ENCODE data around the gene BCL7A. TPM values are rescaled to one million over a fixed set of nuclear protein-coding genes. Genes with fewer than 3 reads are reported as not detected.
"Not testable (repeated sequence)": the region's sequence is repeated elsewhere in the genome, so short reads cannot be mapped to it uniquely, and the experiment has no call there.

Gene BCL7A
- total RNA-seq, 4 donors from 2014 or later = 15.9 to 30.9 (median 22.7) TPM

GRCh38 chr12:122054842-122055520 lies 33.3 kb downstream of the BCL7A start:
- no peak for DNase-seq (ENCODE audit: low spot score in 2 of 2)
- peaks cover 41% of the 10 kb centered on the region for H3K36me3 ChIP-seq
- WGBS = 92% methylated on average over 22 of the region's 27 CpGs
- peaks cover 7% of the 10 kb centered on the region for H3K4me1 ChIP-seq
- H3K9me3 ChIP-seq = no peaks in the 10 kb centered on the region
- H3K27ac ChIP-seq = no peak overlapping the region
- TF ChIP-seq POLR2A (IDR thresholded peaks at IDR 0.05) (no peak), CTCF (IDR thresholded peaks at IDR 0.05) (no peak), POLR2AphosphoS5 (IDR thresholded peaks at IDR 0.05) (no peak), EP300 (IDR thresholded peaks at IDR 0.05) (no peak)
- H3K4me3 ChIP-seq = no peak overlapping the region
- no peaks in the 10 kb centered on the region for H3K27me3 ChIP-seq

GRCh38 chr12:122056406-122056805 lies 34.7 kb downstream of the BCL7A start:
- not testable (repeated sequence) for H3K27me3 ChIP-seq; H3K4me3 ChIP-seq; DNase-seq (ENCODE audit: low spot score in 2 of 2); H3K9me3 ChIP-seq; H3K27ac ChIP-seq; H3K4me1 ChIP-seq
- 92% methylated on average over 7 of the region's 7 CpGs for WGBS
- peaks cover 50% of the 10 kb centered on the region for H3K36me3 ChIP-seq

- Histone ChIP-seq H3K9me3 (no peaks in the 10 kb centered on the region), H3K27ac (no peak overlapping the region), H3K4me3 (no peak overlapping the region), H3K27me3 (no peaks in the 10 kb centered on the region), H3K36me3 (peaks cover 51% of the 10 kb centered on the region), H3K4me1 (peaks cover 7% of the 10 kb centered on the region)
- DNase-seq (ENCODE audit: low spot score in 2 of 2) = no peak
- TF ChIP-seq EP300 (IDR thresholded peaks at IDR 0.05) (no peak), CTCF (IDR thresholded peaks at IDR 0.05) (no peak), POLR2AphosphoS5 (IDR thresholded peaks at IDR 0.05) (no peak), POLR2A (IDR thresholded peaks at IDR 0.05) (no peak)
- WGBS = 89% methylated on average over 10 of the region's 11 CpGs
Measured at GRCh38 chr12:122057007-122057735, 35.5 kb downstream of the BCL7A start.

- H3K27me3 ChIP-seq = no peaks in the 10 kb centered on the region
- H3K4me1 ChIP-seq = peaks cover 13% of the 10 kb centered on the region
- TF ChIP-seq EP300 (IDR thresholded peaks at IDR 0.05) = no peak
- no peak for TF ChIP-seq CTCF (IDR thresholded peaks at IDR 0.05)
- no peak for TF ChIP-seq POLR2A (IDR thresholded peaks at IDR 0.05)
- no peak for TF ChIP-seq POLR2AphosphoS5 (IDR thresholded peaks at IDR 0.05)
- H3K9me3 ChIP-seq = no peaks in the 10 kb centered on the region
- 97% methylated on average over 3 of the region's 3 CpGs for WGBS
- H3K27ac ChIP-seq = no peak overlapping the region
- H3K4me3 ChIP-seq = no peak overlapping the region
- peaks cover 51% of the 10 kb centered on the region for H3K36me3 ChIP-seq
- no peak for DNase-seq (ENCODE audit: low spot score in 2 of 2)
Measured at GRCh38 chr12:122057769-122058168, 36.1 kb downstream of the BCL7A start.

- no peaks in the 10 kb centered on the region for H3K27me3 ChIP-seq
- WGBS = 93% methylated on average over 8 of the region's 11 CpGs
- H3K27ac ChIP-seq = no peak overlapping the region
Measured at GRCh38 chr12:122058549-122059149, 37.0 kb downstream of the BCL7A start.

More at GRCh38 chr12:122058549-122059149, 37.0 kb downstream of the BCL7A start:
- no peaks in the 10 kb centered on the region for H3K9me3 ChIP-seq
- H3K4me1 ChIP-seq = peaks cover 22% of the 10 kb centered on the region
- no peak for TF ChIP-seq EP300 (IDR thresholded peaks at IDR 0.05)
- no peak for DNase-seq (ENCODE audit: low spot score in 2 of 2)
- H3K4me3 ChIP-seq = no peak overlapping the region
- peaks cover 51% of the 10 kb centered on the region for H3K36me3 ChIP-seq

Measured in suprapubic skin (tissue), 4 donors.